Epithelial cell of prostate (primary cell): ENCODE results near the gene FURIN.
"Not testable (repeated sequence)": the region's sequence is repeated elsewhere in the genome, so short reads cannot be mapped to it uniquely, and the experiment has no call there.

Experiments used
- DNase-seq: peaks from one replicate; pipeline ENCODE4 v3.0.0-alpha.2; 2011; ENCODE audit warnings: low read depth, low spot score
- H3K27ac ChIP-seq: fragments of 450-650 bp; 2 replicates; pipeline ENCODE4 v1.5.1; 2017; ENCODE audit warnings: mild to moderate bottlenecking

Gene FURIN

DNA sequence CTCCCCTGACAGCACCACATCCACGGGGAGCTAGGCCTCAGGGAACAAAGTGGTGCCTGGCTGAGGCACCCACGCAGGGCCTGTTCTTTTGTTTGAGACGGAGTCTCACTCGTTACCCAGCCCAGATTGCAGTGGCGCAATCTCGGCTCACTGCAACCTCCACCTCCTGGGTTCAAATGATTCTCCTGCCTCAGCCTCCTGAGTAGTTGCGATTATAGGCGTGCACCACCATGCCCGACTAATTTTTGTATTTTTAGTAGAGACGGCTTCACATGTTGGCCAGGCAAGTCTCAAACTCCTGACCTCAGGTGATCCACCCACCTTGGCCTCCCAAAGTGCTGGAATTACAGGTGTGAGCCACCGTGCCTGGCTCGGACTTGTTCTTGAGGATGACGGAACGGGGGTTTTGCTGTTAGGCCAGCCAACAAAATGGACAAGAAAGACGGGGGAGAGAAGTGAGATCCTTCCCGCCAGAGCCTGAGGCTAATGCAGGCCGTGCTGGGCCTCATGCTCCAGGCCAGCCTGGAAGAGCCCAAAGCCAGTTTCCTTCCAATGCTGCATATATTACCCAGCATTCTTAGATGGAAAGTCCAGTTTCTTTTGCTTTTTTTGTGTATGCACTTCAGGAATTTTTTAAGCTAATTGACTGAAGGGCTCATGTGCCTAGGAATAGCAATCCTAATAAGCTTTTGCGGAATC lies 28.1 kb upstream of the FURIN start:
- no peak for DNase-seq
- H3K27ac ChIP-seq = peak overlapping the region; percentile 85

- H3K27ac ChIP-seq = no peak overlapping the region
- no peak for DNase-seq
Measured at GRCh38 chr15:90840954-90841353, 27.4 kb upstream of the FURIN start.

GRCh38 chr15:90844696-90845095 lies 23.7 kb upstream of the FURIN start:
- no peak for DNase-seq
- H3K27ac ChIP-seq = peak overlapping the region; percentile 46

- no peak for DNase-seq
- peak overlapping the region; percentile 46 for H3K27ac ChIP-seq
Measured at GRCh38 chr15:90845201-90845949, 23.0 kb upstream of the FURIN start.

- not testable (repeated sequence) for DNase-seq, H3K27ac ChIP-seq
Measured at GRCh38 chr15:90849424-90849823, 19.0 kb upstream of the FURIN start.

- DNase-seq = no peak
- no peak overlapping the region for H3K27ac ChIP-seq
Measured at GRCh38 chr15:90851114-90851513, 17.3 kb upstream of the FURIN start.

DNA sequence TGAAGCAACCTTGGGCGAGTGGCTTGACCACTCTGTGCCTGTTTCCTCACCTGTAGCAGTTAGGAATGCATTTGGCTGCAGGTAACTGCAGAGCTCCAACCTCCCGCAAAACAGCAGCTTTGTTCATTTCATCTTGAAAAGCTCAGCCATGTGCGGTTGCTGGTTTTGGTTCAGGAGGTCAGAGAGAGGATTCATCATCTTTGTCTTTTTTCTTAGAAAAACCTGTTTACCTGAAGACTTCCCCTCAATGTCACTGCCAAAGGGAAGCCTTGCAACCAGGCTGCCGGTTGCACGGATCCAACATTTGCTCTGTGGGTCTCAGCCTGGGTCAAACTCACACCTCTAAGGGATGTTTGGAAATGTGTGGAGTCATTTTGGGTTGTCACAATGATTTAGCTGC lies 16.4 kb upstream of the FURIN start:
- H3K27ac ChIP-seq = no peak overlapping the region
- no peak for DNase-seq

DNA sequence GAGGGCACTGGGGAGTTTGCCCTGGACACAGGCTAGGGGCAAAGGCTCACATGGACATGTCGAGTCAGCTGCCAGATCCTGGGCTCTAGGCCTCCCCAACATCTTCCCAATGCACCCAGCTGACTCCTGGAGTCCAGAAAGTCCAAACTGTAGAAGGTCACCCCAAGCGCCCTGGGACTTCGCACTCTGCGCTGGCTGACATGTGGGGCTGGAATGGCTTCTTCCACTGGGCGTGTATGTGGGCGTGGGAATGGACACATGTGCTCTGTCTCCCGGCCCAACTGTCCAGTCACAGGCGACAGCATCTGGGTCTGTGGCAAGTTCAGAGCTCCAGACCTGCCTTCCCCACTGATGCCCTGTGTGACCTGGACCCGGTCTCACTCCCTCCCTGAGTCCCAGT lies 13.2 kb upstream of the FURIN start:
- no peak overlapping the region for H3K27ac ChIP-seq
- DNase-seq = no peak

DNA sequence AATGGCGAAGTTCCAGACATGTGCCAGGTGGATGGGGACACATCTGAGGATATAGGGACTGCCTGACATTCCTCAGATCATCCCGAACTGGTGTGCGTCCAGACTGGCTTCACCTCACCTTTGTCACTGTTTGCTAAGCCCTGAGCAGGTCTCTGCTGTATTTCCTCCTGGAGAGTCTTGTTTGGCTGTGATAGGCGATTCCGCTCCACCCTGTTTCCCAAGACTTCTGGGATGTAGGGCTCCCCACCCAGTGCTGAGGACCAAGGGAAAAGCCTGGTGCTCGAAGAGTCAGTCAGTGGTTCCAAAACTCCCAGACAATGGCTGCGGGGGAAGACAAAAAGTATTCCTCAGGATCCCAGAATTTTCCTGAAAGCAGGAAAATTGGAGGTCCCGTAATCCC lies 11.1 kb upstream of the FURIN start:
- H3K27ac ChIP-seq = no peak overlapping the region
- no peak for DNase-seq

GRCh38 chr15:90857883-90858443 lies 10.4 kb upstream of the FURIN start:
- no peak overlapping the region for H3K27ac ChIP-seq
- DNase-seq = no peak

GRCh38 chr15:90859234-90860131 lies 8.9 kb upstream of the FURIN start:
- no peak for DNase-seq
- peak overlapping the region; percentile 58 for H3K27ac ChIP-seq

DNA sequence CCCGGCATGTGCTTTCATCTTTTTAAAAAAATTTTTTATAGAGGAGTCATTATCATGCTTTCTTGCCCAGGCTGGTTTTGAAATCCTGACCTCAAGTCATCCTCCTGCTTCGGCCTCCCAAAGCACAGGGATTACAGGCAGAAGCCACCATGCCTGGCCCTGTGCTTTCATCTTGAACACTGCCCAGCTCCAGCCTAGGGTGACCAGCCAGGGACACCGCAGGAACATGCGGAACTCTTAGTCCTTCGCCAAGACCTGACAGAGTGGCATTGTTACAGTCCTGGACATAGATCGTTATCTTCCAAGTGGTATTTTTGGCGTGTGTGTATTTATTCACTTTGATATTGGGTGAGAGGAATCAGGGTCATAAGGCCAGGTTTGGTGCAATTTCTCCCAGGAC lies 7.9 kb upstream of the FURIN start:
- peak overlapping the region; percentile 58 for H3K27ac ChIP-seq
- DNase-seq = no peak

GRCh38 chr15:90860942-90861675 lies 7.3 kb upstream of the FURIN start:
- H3K27ac ChIP-seq = peak overlapping the region; percentile 58
- DNase-seq = peak; percentile 78

GRCh38 chr15:90862487-90862886 lies 5.9 kb upstream of the FURIN start:
- DNase-seq = no peak
- peak overlapping the region; percentile 84 for H3K27ac ChIP-seq

DNA sequence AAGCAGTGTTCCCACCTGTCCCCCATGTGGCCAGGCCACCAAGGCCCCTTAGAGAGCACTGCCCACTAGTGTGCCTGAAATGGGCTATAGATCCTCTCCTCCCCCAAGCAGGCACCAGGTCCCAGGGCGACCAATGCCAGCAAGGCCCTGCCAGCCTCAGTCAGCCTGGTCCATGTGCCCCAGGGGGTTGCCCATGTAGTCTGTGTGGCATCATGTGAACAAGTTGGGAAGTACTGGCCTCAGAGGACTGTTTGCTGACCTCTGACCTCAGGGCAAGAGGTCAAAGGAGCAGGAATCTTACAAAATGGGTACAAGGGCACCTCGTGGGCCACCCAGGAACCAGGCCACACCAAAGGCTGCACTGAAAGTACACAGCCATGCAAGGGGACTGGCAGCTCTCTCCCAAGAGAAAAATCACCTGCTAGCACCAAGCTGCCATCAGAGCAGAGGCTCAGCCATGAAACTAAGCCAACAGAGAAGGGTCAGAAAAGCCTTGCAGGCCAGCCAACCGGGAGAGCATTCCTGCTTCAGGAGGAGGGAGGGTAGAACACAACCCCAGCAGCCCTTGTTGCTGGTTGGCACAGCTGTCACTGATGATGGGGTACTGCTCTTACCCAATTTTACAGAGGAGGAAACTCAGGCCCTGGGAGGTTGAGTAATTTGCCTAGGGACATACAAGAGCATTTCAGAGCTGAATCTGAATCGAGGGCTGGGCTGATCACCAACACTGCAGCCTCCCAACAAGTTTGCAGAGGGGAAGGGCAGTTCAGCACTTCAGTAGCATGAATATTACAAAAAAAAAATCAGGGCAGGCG lies 5.2 kb upstream of the FURIN start:
- peak; percentile 78 for DNase-seq
- peak overlapping the region; percentile 84 for H3K27ac ChIP-seq

DNA sequence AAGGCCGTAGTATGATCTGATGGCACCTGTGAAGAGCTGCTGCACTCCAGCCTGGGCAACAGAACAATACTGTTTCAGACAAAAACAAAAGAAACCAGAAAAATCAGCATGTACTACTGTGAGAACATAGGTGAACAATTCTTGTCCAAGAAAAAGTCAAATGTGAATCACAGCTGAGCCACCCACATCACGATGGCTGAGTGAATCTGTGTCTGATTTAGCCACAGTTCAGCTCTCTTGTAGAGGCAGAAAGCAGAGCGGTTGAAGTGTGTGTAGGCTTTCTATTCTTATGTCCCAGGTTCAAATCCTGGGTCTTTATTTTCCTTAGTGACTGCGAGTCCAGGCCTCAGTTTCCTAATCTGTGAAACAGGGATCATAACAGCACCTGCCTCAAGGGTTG lies 4.4 kb upstream of the FURIN start:
- no peak for DNase-seq
- peak overlapping the region; percentile 84 for H3K27ac ChIP-seq

DNA sequence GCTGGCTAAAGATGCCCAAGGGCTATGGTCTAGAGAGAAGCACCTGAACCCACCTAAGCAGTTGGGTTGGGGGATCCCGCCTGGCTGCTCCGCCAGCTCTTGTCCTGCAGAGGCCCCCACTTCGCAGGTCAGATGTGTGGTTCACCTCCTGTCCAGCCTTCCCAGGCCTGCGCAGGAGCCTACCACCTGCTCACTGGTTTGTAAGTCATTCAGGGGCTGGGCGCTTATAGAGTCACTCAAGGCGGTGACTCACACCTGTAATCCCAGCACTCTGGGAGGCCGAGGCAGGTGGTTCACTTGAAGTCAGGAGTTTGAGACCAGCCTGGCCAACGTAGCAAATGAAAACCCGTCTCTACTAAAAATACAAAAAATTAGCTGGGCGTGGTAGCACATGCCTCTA lies 3.9 kb upstream of the FURIN start:
- H3K27ac ChIP-seq = peak overlapping the region; percentile 84
- DNase-seq = no peak

- no peak for DNase-seq
Measured at GRCh38 chr15:90865702-90866101, 2.7 kb upstream of the FURIN start.

DNA sequence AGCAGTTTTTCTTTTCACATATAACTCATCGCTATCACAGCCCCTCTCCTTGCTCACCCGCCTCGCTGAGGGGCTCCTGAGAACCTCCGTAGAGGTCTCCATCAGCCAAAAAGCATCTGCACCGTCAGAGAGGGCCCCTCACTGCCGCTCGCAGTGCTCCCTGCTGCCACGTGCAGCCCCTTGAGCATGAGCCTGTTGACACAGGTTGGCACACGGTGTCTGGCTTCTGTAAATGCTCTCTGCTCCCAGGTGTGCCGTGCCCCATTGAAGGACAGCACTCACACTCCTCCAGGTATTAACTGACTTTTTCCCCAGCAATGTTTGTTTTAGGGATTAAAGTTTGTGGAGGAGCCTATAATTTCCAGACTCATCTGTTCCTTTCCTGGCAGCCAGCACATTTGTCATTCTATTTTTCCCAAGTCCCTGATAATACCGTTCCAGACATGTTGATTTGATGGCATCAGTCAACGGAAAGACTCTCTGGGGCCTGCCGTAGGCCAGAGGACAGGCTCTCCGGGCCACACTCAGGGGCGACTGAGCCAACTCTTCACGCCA lies 2.1 kb upstream of the FURIN start:
- no peak overlapping the region for H3K27ac ChIP-seq
- DNase-seq = no peak

More at GRCh38 chr15:90865702-90866101, 2.7 kb upstream of the FURIN start:
- no peak overlapping the region for H3K27ac ChIP-seq
